Caco-2 (cell line): Measurements from ENCODE around the gene NFE2L1. TPM values are rescaled to one million over a fixed set of nuclear protein-coding genes. Genes with fewer than 3 reads are reported as not detected.
A peak's percentile ranks its signal among the peaks of the same experiment; 100 is the strongest.

ENCODE experiments used
- BruUV-seq: library from RNA; stranded (reverse); fragments of 400-500 nt; replicated peaks from 2 replicates; lab custom pipeline; 2021; lab: Mats Ljungman, UMichigan
- CTCF ChIA-PET: fragments of 300-600 bp; sonication (Branson Sonifier 250); formaldehyde crosslinking; loops from one replicate; lab custom pipeline; 2022; ENCODE audit warnings: antibody characterized with exemption; lab: Charles Lee
- POLR2A ChIA-PET: fragments of 300-600 bp; sonication (Branson Sonifier 250); formaldehyde crosslinking; loops from one replicate; lab custom pipeline; 2022; ENCODE audit warnings: antibody characterized with exemption; lab: Charles Lee
- DNase-seq, 2 experiments: peaks; one replicate each; pipeline versions ENCODE4 v3.0.0 to v3.0.0-alpha.2; 2020 to 2022
- H3K27me3 ChIP-seq: replicated peaks from 2 replicates; pipeline ENCODE4 v1.6.0; 2011; ENCODE audit warnings: low read length; ENCODE audit not compliant: control insufficient read depth, insufficient read depth
- H3K36me3 ChIP-seq: 2 replicates; pipeline ENCODE4 v1.5.1; 2011; ENCODE audit warnings: low read length; ENCODE audit not compliant: control insufficient read depth, insufficient read depth
- H3K4me1 ChIP-seq: fragments of 250-450 bp; sonication (Bioruptor Pico); 2 replicates; pipeline ENCODE4 v1.5.1; 2020; ENCODE audit warnings: mild to moderate bottlenecking
- H3K4me3 ChIP-seq: 2 replicates; pipeline ENCODE4 v1.5.1; 2011; ENCODE audit warnings: low read depth, mild to moderate bottlenecking, control low read depth, low read length
- H3K9me3 ChIP-seq: fragments of 250-450 bp; sonication (Bioruptor Pico); 2 replicates; pipeline ENCODE4 v1.5.1; 2020; ENCODE audit warnings: mild to moderate bottlenecking, moderate library complexity
- H3K27ac Mint-ChIP-seq: one replicate; pipeline ENCODE4 v1.8.0; 2022; ENCODE audit warnings: mixed read lengths; ENCODE audit not compliant: unreplicated experiment
- H3K27me3 Mint-ChIP-seq: one replicate; pipeline ENCODE4 v1.8.0; 2022; ENCODE audit warnings: mixed read lengths; ENCODE audit not compliant: insufficient read depth, unreplicated experiment
- H3K36me3 Mint-ChIP-seq: one replicate; pipeline ENCODE4 v1.8.0; 2022; ENCODE audit warnings: mild to moderate bottlenecking, mixed read lengths; ENCODE audit not compliant: insufficient read depth, unreplicated experiment
- H3K4me1 Mint-ChIP-seq: one replicate; pipeline ENCODE4 v1.8.0; 2022; ENCODE audit warnings: low read depth, mixed read lengths; ENCODE audit not compliant: unreplicated experiment
- H3K4me3 Mint-ChIP-seq: one replicate; pipeline ENCODE4 v1.8.0; 2022; ENCODE audit warnings: mild to moderate bottlenecking, moderate library complexity, mixed read lengths; ENCODE audit not compliant: unreplicated experiment
- H3K9me3 Mint-ChIP-seq: one replicate; pipeline ENCODE4 v1.8.0; 2022; ENCODE audit warnings: mixed read lengths; ENCODE audit not compliant: unreplicated experiment
- intact Hi-C: fragments of 100-400 bp; cut with micrococcal nuclease; formaldehyde crosslinking; loops from one replicate; pipeline ENCODE4 v1.10.0; 2022; ENCODE audit not compliant: unreplicated experiment
- total RNA-seq: library from RNA; stranded (reverse); gene quantifications from 2 replicates; pipeline ENCODE4 v1.2.3, GENCODE V29; 2022
- TF ChIP-seq, protein P1 (sequence below), 2 experiments: fragments of 200-600 bp in 1 of 2; IDR thresholded peaks; 1 replicate in 1 of 2; 2 replicates in 1 of 2; pipeline versions ENCODE4 v1.5.1 to v1.8.0; 2011 to 2022; ENCODE audit warnings: antibody characterized with exemption in 1 of 2, control low read depth in 1 of 2, inconsistent platforms in 1 of 2, low read depth in 1 of 2, low read length in 1 of 2, mild to moderate bottlenecking in 1 of 2, moderate library complexity in 1 of 2; ENCODE audit not compliant: insufficient read depth in 1 of 2, severe bottlenecking in 1 of 2, unreplicated experiment in 1 of 2

Gene NFE2L1
- total RNA-seq, 1 experiment from 2014 or later: 356 TPM

DNA sequence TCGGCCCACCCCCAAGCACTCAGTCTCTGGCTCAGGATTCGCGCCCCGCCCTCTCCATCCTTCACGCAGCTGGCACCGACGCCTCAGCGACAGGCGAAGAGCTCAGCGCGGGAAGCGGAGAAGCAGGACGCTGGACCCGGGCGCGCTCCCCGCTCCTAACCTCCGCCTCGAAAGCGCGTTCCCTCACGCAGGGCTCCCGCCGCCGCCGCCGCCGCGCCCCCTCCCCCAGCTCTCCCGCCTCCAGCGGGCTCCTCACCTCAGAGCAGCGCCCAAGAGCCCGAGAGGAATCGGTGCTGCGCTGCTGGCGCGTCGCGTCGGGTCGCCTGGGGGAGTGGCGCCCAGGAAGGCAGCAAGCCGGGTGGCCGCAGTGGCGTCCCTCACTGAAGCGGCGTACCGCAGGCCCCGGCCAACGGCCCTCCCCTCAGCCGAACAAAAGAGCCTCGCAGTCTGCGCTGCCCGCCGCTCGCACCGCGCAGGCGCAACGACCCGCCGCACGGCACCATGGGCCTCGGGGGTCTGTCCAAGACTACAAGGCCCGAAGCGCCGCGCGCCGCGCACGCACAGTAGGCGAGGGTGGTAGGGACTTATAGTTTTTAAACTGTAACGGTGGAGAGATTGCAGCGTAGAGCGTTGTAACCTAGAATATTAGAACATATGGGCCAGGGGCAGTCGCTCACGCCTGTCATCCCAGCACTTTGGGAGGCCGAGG is 53.0 kb downstream of the NFE2L1 start, which contains the start of gene CBX1:
TSS of gene CBX1 (minus strand) at position 467 of the 709 bp plus-strand sequence. CDS start 24,474 bp downstream, outside the sequence.
- peak within 1 kb of the TSS; percentile 93 for H3K4me3 Mint-ChIP-seq
- no peaks in the 10 kb centered on the region for H3K27me3 Mint-ChIP-seq
- no peaks in the 10 kb centered on the region for H3K9me3 ChIP-seq
- H3K9me3 Mint-ChIP-seq: no peaks in the 10 kb centered on the region
- peaks cover 7% of the 10 kb centered on the region for H3K4me1 Mint-ChIP-seq
- TF ChIP-seq, protein P1, sequence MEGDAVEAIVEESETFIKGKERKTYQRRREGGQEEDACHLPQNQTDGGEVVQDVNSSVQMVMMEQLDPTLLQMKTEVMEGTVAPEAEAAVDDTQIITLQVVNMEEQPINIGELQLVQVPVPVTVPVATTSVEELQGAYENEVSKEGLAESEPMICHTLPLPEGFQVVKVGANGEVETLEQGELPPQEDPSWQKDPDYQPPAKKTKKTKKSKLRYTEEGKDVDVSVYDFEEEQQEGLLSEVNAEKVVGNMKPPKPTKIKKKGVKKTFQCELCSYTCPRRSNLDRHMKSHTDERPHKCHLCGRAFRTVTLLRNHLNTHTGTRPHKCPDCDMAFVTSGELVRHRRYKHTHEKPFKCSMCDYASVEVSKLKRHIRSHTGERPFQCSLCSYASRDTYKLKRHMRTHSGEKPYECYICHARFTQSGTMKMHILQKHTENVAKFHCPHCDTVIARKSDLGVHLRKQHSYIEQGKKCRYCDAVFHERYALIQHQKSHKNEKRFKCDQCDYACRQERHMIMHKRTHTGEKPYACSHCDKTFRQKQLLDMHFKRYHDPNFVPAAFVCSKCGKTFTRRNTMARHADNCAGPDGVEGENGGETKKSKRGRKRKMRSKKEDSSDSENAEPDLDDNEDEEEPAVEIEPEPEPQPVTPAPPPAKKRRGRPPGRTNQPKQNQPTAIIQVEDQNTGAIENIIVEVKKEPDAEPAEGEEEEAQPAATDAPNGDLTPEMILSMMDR (IDR thresholded peaks at IDR 0.05; ENCODE audit: insufficient read depth in 1 of 2, low read depth in 1 of 2, low read length in 1 of 2, severe bottlenecking in 1 of 2, unreplicated experiment in 1 of 2): no peak
- POLR2A ChIA-PET: interaction anchor here (0.6 to 3.2 kb wide), 3 partner anchors 33 to 131 kb away, joined by 3 to 42 read pairs (median 4); partner anchors contain the start of gene NFE2L1
- CTCF ChIA-PET: interaction anchor here (0.6 to 2.3 kb wide), 12 partner anchors 15 to 131 kb away, joined by 3 to 17 read pairs (median 4); partner anchors contain the start of genes CDK5RAP3 and NFE2L1
- no peaks in the 10 kb centered on the region for H3K36me3 ChIP-seq
- peak within 1 kb of the TSS; percentile 83 for H3K4me3 ChIP-seq
- DNase-seq: peak; percentile 99 to 100
- H3K4me1 ChIP-seq: peaks cover 8% of the 10 kb centered on the region
- BruUV-seq: no TSS peak
- peaks cover 23% of the 10 kb centered on the region for H3K36me3 Mint-ChIP-seq
- H3K27me3 ChIP-seq: no peaks in the 10 kb centered on the region
- intact Hi-C loops: loop anchor here (1.0 to 10.0 kb wide), 5 partner anchors 21 to 266 kb away; partner anchors contain the start of genes CDK5RAP3, LRRC46, MRPL10 and NFE2L1
- H3K27ac Mint-ChIP-seq: peak within 1 kb of the TSS; percentile 79

DNA sequence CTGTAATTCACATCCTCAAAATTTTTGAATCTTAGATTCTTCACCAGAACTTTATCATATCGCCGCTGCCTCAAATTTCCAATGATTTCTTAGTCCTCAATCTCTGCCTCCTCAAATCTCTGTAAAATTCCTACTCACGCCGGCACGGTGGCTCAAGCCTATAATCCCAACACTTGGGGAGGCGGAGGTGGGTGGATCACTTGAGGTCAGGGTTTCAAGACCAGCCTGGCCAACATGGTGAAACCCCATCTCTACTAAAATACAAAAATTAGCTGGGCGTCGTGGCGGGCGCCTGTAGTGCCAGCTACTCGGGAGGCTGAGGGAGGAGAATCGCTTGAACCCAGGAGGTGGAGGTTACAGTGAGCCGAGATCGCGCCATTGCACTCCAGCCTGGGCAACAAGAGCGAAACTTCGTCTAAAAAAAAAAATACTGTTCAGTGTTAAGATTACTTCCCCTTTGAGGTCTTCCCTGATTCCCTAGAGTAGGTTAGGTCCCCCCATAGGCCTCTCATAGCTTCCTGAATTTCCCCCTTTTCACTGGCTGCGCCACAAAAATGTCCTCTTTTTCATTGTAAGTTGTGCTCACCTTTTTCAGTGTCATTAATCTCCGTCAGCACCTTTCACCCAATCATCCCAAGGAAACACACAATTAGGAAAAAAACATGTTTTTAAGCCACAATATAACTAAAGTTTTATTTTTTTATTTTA is 54.0 kb downstream of the NFE2L1 start:
- H3K9me3 Mint-ChIP-seq: no peaks in the 10 kb centered on the region
- H3K36me3 ChIP-seq: no peaks in the 10 kb centered on the region
- H3K36me3 Mint-ChIP-seq: peaks cover 17% of the 10 kb centered on the region
- peak overlapping the region; percentile 79 for H3K27ac Mint-ChIP-seq
- intact Hi-C loops: loop anchor here (10.0 kb wide), 1 partner anchor 267 kb away; the partner anchor contains the start of genes LRRC46 and MRPL10
- ChIA-PET POLR2A (interaction anchor here (3.2 kb wide), 1 partner anchor 54 kb away, joined by 42 read pairs; the partner anchor contains the start of gene NFE2L1), CTCF (interaction anchor here (1.1 to 2.3 kb wide), 2 partner anchors 25 to 77 kb away, joined by 4 to 17 read pairs; no protein-coding TSS in a partner anchor)
- no peaks in the 10 kb centered on the region for H3K9me3 ChIP-seq
- peak overlapping the region; percentile 83 for H3K4me3 ChIP-seq
- H3K27me3 Mint-ChIP-seq: no peaks in the 10 kb centered on the region
- peak overlapping the region; percentile 93 for H3K4me3 Mint-ChIP-seq
- H3K4me1 Mint-ChIP-seq: peaks cover 7% of the 10 kb centered on the region
- peaks cover 8% of the 10 kb centered on the region for H3K4me1 ChIP-seq
- no peak for DNase-seq
- no peaks in the 10 kb centered on the region for H3K27me3 ChIP-seq
- BruUV-seq: no TSS peak
- TF ChIP-seq, protein P1 (IDR thresholded peaks at IDR 0.05; ENCODE audit: insufficient read depth in 1 of 2, low read depth in 1 of 2, low read length in 1 of 2, severe bottlenecking in 1 of 2, unreplicated experiment in 1 of 2): no peak
